MM.1S (cell line): ENCODE measurements around the gene ARHGAP11A.

Experiments
- DNase-seq: peaks from one replicate; pipeline ENCODE4 v3.0.0-alpha.2; 2015
- H2AFZ ChIP-seq: fragments of 300-600 bp; sonication (generic); 2 replicates; pipeline ENCODE4 v1.6.0; 2016; ENCODE audit warnings: antibody characterized with exemption, low read length
- H3F3A ChIP-seq: fragments of 300-600 bp; sonication (generic); 2 replicates; pipeline ENCODE4 v1.6.1; 2016; ENCODE audit warnings: mild to moderate bottlenecking, antibody characterized with exemption, low read length, moderate library complexity, mixed read lengths; ENCODE audit not compliant: insufficient read depth
- H3K27ac ChIP-seq: fragments of 300-600 bp; sonication (generic); 2 replicates; pipeline ENCODE4 v1.5.1; 2016; ENCODE audit warnings: mild to moderate bottlenecking, low read length
- H3K27me3 ChIP-seq: fragments of 300-600 bp; sonication (generic); replicated peaks from 2 replicates; pipeline ENCODE4 v1.6.0; 2016; ENCODE audit warnings: low read length; ENCODE audit not compliant: insufficient read depth
- H3K36me3 ChIP-seq: fragments of 300-600 bp; sonication (generic); replicated peaks from 2 replicates; pipeline ENCODE4 v1.6.1; 2016; ENCODE audit warnings: mild to moderate bottlenecking, low read length, mixed read lengths; ENCODE audit not compliant: insufficient read depth
- H3K4me1 ChIP-seq: fragments of 300-600 bp; sonication (generic); 2 replicates; pipeline ENCODE4 v1.6.1; 2016; ENCODE audit warnings: low read length, mixed read lengths
- H3K4me2 ChIP-seq: fragments of 300-600 bp; sonication (generic); 2 replicates; pipeline ENCODE4 v1.6.0; 2016; ENCODE audit warnings: low read depth, low read length
- H3K4me3 ChIP-seq: fragments of 300-600 bp; sonication (generic); 2 replicates; pipeline ENCODE4 v1.5.1; 2016; ENCODE audit warnings: low read length, mixed read lengths
- H3K79me2 ChIP-seq: fragments of 300-600 bp; sonication (generic); 2 replicates; pipeline ENCODE4 v1.6.1; 2016; ENCODE audit warnings: mixed run types, low read length, mixed read lengths
- H3K9ac ChIP-seq: fragments of 300-600 bp; sonication (generic); 2 replicates; pipeline ENCODE4 v1.6.1; 2016; ENCODE audit warnings: low read length, mixed read lengths
- H3K9me2 ChIP-seq: fragments of 300-600 bp; sonication (generic); replicated peaks from 2 replicates; pipeline ENCODE4 v1.6.1; 2016; ENCODE audit warnings: mild to moderate bottlenecking, low read length, mixed read lengths; ENCODE audit not compliant: insufficient read depth
- H3K9me3 ChIP-seq: fragments of 300-600 bp; sonication (generic); replicated peaks from 2 replicates; pipeline ENCODE4 v1.6.1; 2016; ENCODE audit warnings: mild to moderate bottlenecking, low read length, mixed read lengths; ENCODE audit not compliant: insufficient read depth
- H4K20me1 ChIP-seq: fragments of 300-600 bp; sonication (generic); 2 replicates; pipeline ENCODE4 v1.6.1; 2016; ENCODE audit warnings: mild to moderate bottlenecking, low read length, moderate library complexity, mixed read lengths; ENCODE audit not compliant: insufficient read depth
- CTCF ChIP-seq: fragments of 300-600 bp; sonication (generic); IDR thresholded peaks from 2 replicates; pipeline ENCODE4 v1.5.1; 2016; ENCODE audit warnings: antibody characterized with exemption, low read length, mixed read lengths
- EZH2 ChIP-seq: fragments of 300-600 bp; sonication (generic); optimal IDR thresholded peaks from 2 replicates; pipeline ENCODE3; 2017; ENCODE audit warnings: low read depth, mild to moderate bottlenecking, antibody characterized with exemption, low read length, mixed read lengths
- EZH2phosphoT487 ChIP-seq: fragments of 300-600 bp; sonication (generic); IDR thresholded peaks from 2 replicates; pipeline ENCODE4 v1.6.1; 2018; ENCODE audit warnings: antibody characterized with exemption, low read length

Gene ARHGAP11A

GRCh38 chr15:32668942-32669341 is 53.6 kb downstream of the ARHGAP11A start:
- Histone ChIP-seq H3K9me3 (no peaks in the 10 kb centered on the region), H3K79me2 (no peaks in the 10 kb centered on the region), H3K9me2 (no peaks in the 10 kb centered on the region), H3F3A (no peaks in the 10 kb centered on the region), H3K36me3 (no peaks in the 10 kb centered on the region), H2AFZ (no peak overlapping the region), H3K4me1 (no peaks in the 10 kb centered on the region), H3K9ac (no peak overlapping the region), H3K27ac (no peak overlapping the region), H4K20me1 (no peaks in the 10 kb centered on the region), H3K4me3 (no peak overlapping the region), H3K27me3 (no peaks in the 10 kb centered on the region), H3K4me2 (no peak overlapping the region)
- TF ChIP-seq EZH2phosphoT487 (no peak), EZH2 (no peak), CTCF (no peak)
- DNase-seq: no peak

GRCh38 chr15:32669896-32670611 is 54.8 kb downstream of the ARHGAP11A start:
- TF ChIP-seq CTCF (no peak), EZH2phosphoT487 (no peak), EZH2 (no peak)
- Histone ChIP-seq H3K36me3 (no peaks in the 10 kb centered on the region), H2AFZ (no peak overlapping the region), H4K20me1 (no peaks in the 10 kb centered on the region), H3K4me3 (no peak overlapping the region), H3K4me1 (no peaks in the 10 kb centered on the region), H3K4me2 (no peak overlapping the region), H3K9me3 (no peaks in the 10 kb centered on the region), H3K27ac (no peak overlapping the region), H3K9ac (no peak overlapping the region), H3K27me3 (no peaks in the 10 kb centered on the region), H3K79me2 (no peaks in the 10 kb centered on the region), H3K9me2 (no peaks in the 10 kb centered on the region), H3F3A (no peaks in the 10 kb centered on the region)
- DNase-seq: no peak

GRCh38 chr15:32670623-32671022 is 55.3 kb downstream of the ARHGAP11A start:
- H3K9me3 ChIP-seq: no peaks in the 10 kb centered on the region
- no peak for TF ChIP-seq EZH2
- H3K27ac ChIP-seq: no peak overlapping the region
- DNase-seq: no peak
- H4K20me1 ChIP-seq: no peaks in the 10 kb centered on the region
- no peak overlapping the region for H3K4me3 ChIP-seq
- no peak overlapping the region for H3K4me2 ChIP-seq
- no peaks in the 10 kb centered on the region for H3K79me2 ChIP-seq
- H3K9ac ChIP-seq: no peak overlapping the region
- H3K27me3 ChIP-seq: no peaks in the 10 kb centered on the region
- no peaks in the 10 kb centered on the region for H3K9me2 ChIP-seq
- H2AFZ ChIP-seq: no peak overlapping the region
- no peaks in the 10 kb centered on the region for H3F3A ChIP-seq
- no peaks in the 10 kb centered on the region for H3K4me1 ChIP-seq
- H3K36me3 ChIP-seq: no peaks in the 10 kb centered on the region
